ENCODE data around the gene MAP9. TPM values are rescaled to one million over a fixed set of nuclear protein-coding genes. Genes with fewer than 3 reads are reported as not detected.

Gene MAP9
- total and polyA plus RNA-seq, 2 of the 4 experiments (the other 2 are of a cell fraction): 4.0 to 6.6 TPM

DNA sequence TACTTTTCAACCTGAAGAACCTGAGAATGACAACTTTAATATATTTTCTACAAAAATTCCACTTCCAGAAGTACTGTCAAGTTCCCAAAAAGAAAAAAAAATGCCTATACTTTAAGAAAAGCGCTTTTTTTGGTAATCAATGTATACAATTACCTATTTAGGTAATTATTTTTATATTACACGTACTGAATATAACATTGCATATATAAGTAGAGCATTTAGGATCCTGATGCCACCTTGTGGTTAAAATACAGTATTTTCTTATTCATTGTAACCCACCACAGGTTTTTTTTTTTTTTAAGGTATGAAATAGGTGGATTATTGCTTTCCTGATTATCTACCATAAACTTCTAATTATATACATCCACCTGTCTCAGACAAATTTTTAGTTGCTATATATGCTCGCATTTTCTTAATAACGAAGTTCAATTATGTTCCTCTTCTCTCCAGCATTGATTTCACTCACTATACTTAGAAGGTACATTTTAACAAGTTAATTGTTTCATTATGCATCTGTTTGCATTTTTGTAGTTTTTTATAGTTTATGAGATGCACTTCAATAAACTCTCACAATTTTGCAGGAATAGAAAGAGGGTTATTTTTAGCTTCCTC, 5.2 kb downstream of the MAP9 start:
- H2BK15ac ChIP-seq (ENCODE audit: low read depth, low read length): no peak overlapping the region
- no peaks in the 10 kb centered on the region for H3K9me1 ChIP-seq (ENCODE audit: insufficient read depth, low read length)
- H2BK120ac ChIP-seq (ENCODE audit: low read depth, low read length): no peak overlapping the region
- no peak overlapping the region for H2BK20ac ChIP-seq (ENCODE audit: low read depth, low read length)
- H3K4me1 ChIP-seq (ENCODE audit: control insufficient read depth, insufficient read depth, low read length): no peaks in the 10 kb centered on the region
- no peaks in the 10 kb centered on the region for H4K20me1 ChIP-seq (ENCODE audit: insufficient read depth, low read length)
- no peaks in the 10 kb centered on the region for H3K9me3 ChIP-seq (ENCODE audit: control insufficient read depth, insufficient read depth, low read length)
- H4K8ac ChIP-seq (ENCODE audit: low read depth in 2 of 2, low read length in 2 of 2): no peak overlapping the region
- H3K4ac ChIP-seq (ENCODE audit: low read depth, low read length): no peak overlapping the region
- POLR2A ChIA-PET (ENCODE audit: unreplicated experiment): no interaction called here
- TF ChIP-seq MAFK (IDR thresholded peaks at IDR 0.05; ENCODE audit: low read depth, low read length) (no peak), MXI1 (IDR thresholded peaks at IDR 0.05; ENCODE audit: borderline replicate concordance, low read depth, low read length) (no peak), POLR2A (IDR thresholded peaks at IDR 0.05; ENCODE audit: low read depth, low read length) (no peak), BHLHE40 (IDR thresholded peaks at IDR 0.05; ENCODE audit: low read depth, low read length) (no peak), CHD1 (IDR thresholded peaks at IDR 0.05; ENCODE audit: low read depth, low read length) (no peak), MAZ (IDR thresholded peaks at IDR 0.05; ENCODE audit: borderline replicate concordance, low read depth, low read length) (no peak), RFX5 (IDR thresholded peaks at IDR 0.05; ENCODE audit: low read depth, low read length) (no peak), RAD21 (IDR thresholded peaks at IDR 0.05; ENCODE audit: low read length) (peak; percentile 42), NFE2L2 (IDR thresholded peaks at IDR 0.05; ENCODE audit: low read depth, low read length) (no peak), FOS (IDR thresholded peaks at IDR 0.05; ENCODE audit: low read depth, low read length) (no peak), SMC3 (IDR thresholded peaks at IDR 0.05; ENCODE audit: low read depth, low read length) (peak; percentile 51), CEBPB (IDR thresholded peaks at IDR 0.05; ENCODE audit: low read depth, low read length) (no peak), RCOR1 (IDR thresholded peaks at IDR 0.05; ENCODE audit: insufficient replicate concordance, low read length) (no peak)
- TF ChIP-seq, protein P1, sequence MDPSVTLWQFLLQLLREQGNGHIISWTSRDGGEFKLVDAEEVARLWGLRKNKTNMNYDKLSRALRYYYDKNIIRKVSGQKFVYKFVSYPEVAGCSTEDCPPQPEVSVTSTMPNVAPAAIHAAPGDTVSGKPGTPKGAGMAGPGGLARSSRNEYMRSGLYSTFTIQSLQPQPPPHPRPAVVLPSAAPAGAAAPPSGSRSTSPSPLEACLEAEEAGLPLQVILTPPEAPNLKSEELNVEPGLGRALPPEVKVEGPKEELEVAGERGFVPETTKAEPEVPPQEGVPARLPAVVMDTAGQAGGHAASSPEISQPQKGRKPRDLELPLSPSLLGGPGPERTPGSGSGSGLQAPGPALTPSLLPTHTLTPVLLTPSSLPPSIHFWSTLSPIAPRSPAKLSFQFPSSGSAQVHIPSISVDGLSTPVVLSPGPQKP (IDR thresholded peaks at IDR 0.05; ENCODE audit: borderline replicate concordance, low read depth, low read length): no peak
- TF ChIP-seq, protein P2, sequence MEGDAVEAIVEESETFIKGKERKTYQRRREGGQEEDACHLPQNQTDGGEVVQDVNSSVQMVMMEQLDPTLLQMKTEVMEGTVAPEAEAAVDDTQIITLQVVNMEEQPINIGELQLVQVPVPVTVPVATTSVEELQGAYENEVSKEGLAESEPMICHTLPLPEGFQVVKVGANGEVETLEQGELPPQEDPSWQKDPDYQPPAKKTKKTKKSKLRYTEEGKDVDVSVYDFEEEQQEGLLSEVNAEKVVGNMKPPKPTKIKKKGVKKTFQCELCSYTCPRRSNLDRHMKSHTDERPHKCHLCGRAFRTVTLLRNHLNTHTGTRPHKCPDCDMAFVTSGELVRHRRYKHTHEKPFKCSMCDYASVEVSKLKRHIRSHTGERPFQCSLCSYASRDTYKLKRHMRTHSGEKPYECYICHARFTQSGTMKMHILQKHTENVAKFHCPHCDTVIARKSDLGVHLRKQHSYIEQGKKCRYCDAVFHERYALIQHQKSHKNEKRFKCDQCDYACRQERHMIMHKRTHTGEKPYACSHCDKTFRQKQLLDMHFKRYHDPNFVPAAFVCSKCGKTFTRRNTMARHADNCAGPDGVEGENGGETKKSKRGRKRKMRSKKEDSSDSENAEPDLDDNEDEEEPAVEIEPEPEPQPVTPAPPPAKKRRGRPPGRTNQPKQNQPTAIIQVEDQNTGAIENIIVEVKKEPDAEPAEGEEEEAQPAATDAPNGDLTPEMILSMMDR (conservative IDR thresholded peaks at IDR 0.05; ENCODE audit: low read depth, low read length): peak; percentile 46
- TF ChIP-seq, protein P3, sequence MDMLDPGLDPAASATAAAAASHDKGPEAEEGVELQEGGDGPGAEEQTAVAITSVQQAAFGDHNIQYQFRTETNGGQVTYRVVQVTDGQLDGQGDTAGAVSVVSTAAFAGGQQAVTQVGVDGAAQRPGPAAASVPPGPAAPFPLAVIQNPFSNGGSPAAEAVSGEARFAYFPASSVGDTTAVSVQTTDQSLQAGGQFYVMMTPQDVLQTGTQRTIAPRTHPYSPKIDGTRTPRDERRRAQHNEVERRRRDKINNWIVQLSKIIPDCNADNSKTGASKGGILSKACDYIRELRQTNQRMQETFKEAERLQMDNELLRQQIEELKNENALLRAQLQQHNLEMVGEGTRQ (IDR thresholded peaks at IDR 0.05; ENCODE audit: low read depth, low read length): no peak
- in situ Hi-C loops (cut with MboI; ENCODE audit: low sequenced_read_pairs) (loop anchor here (10.0 to 25.0 kb wide), 2 partner anchors 387 to 809 kb away; partner anchors contain the start of genes FGB and PLRG1), dilution Hi-C loops (cut with HindIII; ENCODE audit: low sequenced_read_pairs, unreplicated experiment) (no loop called here), intact Hi-C loops (cut with micrococcal nuclease) (loop anchor here (1.0 kb wide), 2 partner anchors 389 to 564 kb away; no protein-coding TSS in a partner anchor)
- H3K4me2 ChIP-seq (ENCODE audit: low read depth, low read length): no peak overlapping the region
- H2AK9ac ChIP-seq (replicated peaks; ENCODE audit: low read depth, low read length, poor library complexity): no peak overlapping the region
- no peak overlapping the region for H3K27ac ChIP-seq (ENCODE audit: insufficient read depth, low read length)
- H3K56ac ChIP-seq (ENCODE audit: extremely low read depth, insufficient read depth, low read length): no peak overlapping the region
- no peak overlapping the region for H2AK5ac ChIP-seq (ENCODE audit: low read depth, low read length)
- H2AFZ ChIP-seq (replicated peaks; ENCODE audit: low read length, poor library complexity): no peak overlapping the region
- no peaks in the 10 kb centered on the region for H3K79me1 ChIP-seq (ENCODE audit: low read depth in 1 of 2, low read length in 2 of 2)
- BruUV-seq (replicated peaks): no TSS peak
- ATAC-seq (ENCODE audit: low read depth) (peak; percentile 45; the same call in 1 of the 2 replicates), DNase-seq (peak; percentile 21)
- H3K9ac ChIP-seq (ENCODE audit: low read depth, low read length): no peak overlapping the region
- no peak overlapping the region for H3K23ac ChIP-seq (ENCODE audit: low read depth, low read length)
- no peak overlapping the region for H3K4me3 ChIP-seq (ENCODE audit: insufficient read depth, low read depth, low read length)
- WGBS, 2 experiments (ENCODE audit: extremely low coverage in 2 of 2, insufficient read length in 1 of 2): no CpG with 5 or more reads among the region's 4 CpGs
- H2BK5ac ChIP-seq (ENCODE audit: low read depth, low read length, poor library complexity, severe bottlenecking): no peak overlapping the region
- H3K36me3 ChIP-seq (ENCODE audit: control insufficient read depth, insufficient read depth, low read length): peaks cover 4% of the 10 kb centered on the region
- no peak overlapping the region for H3K18ac ChIP-seq (ENCODE audit: low read depth, low read length)
- H4K5ac ChIP-seq (ENCODE audit: low read depth, low read length): no peak overlapping the region
- H3K14ac ChIP-seq (replicated peaks; ENCODE audit: low read depth, low read length): no peak overlapping the region
- H3K27me3 ChIP-seq (ENCODE audit: control insufficient read depth, insufficient read depth, low read length): no peaks in the 10 kb centered on the region
- CTCF ChIA-PET: interaction anchor here (0.7 kb wide), 1 partner anchor 1855 kb away, joined by 3 read pairs; no protein-coding TSS in a partner anchor
- no peak overlapping the region for H4K91ac ChIP-seq (ENCODE audit: insufficient read depth, low read depth, low read length)
